Measurements from ENCODE around the gene CREBBP. TPM values are rescaled to one million over a fixed set of nuclear protein-coding genes. Genes with fewer than 3 reads are reported as not detected.
"Not testable (repeated sequence)": the region's sequence is repeated elsewhere in the genome, so short reads cannot be mapped to it uniquely, and the experiment has no call there.

The CREBBP gene
- total RNA-seq, 1 donor from 2014 or later, result 104 TPM

- DNase-seq (ENCODE audit: low spot score), result no peak
Measured at GRCh38 chr16:3715430-3715829, 165.1 kb downstream of the CREBBP start.

- not testable (repeated sequence) for DNase-seq (ENCODE audit: low spot score)
Measured at GRCh38 chr16:3714378-3714777, 166.1 kb downstream of the CREBBP start.

- no peak for DNase-seq (ENCODE audit: low spot score)
Measured at GRCh38 chr16:3713587-3714242, 166.8 kb downstream of the CREBBP start.

- no peak for DNase-seq (ENCODE audit: low spot score)
Measured at GRCh38 chr16:3712861-3713372, 167.6 kb downstream of the CREBBP start.

- DNase-seq (ENCODE audit: low spot score), result no peak
Measured at GRCh38 chr16:3706253-3707012, 174.1 kb downstream of the CREBBP start.

- DNase-seq (ENCODE audit: low spot score), result no peak
Measured at GRCh38 chr16:3702082-3702481, 178.4 kb downstream of the CREBBP start.

- no peak for DNase-seq (ENCODE audit: low spot score)
Measured at GRCh38 chr16:3701531-3701930, 179.0 kb downstream of the CREBBP start.

- no peak for DNase-seq (ENCODE audit: low spot score)
Measured at GRCh38 chr16:3698941-3699340, 181.6 kb downstream of the CREBBP start.

GRCh38 chr16:3696425-3697218 is 183.9 kb downstream of the CREBBP start:
- DNase-seq (ENCODE audit: low spot score), result no peak

GRCh38 chr16:3695610-3696369 is 184.7 kb downstream of the CREBBP start:
- DNase-seq (ENCODE audit: low spot score), result no peak

- DNase-seq (ENCODE audit: low spot score), result no peak
Measured at GRCh38 chr16:3694051-3694450, 186.5 kb downstream of the CREBBP start.

- no peak for DNase-seq (ENCODE audit: low spot score)
Measured at GRCh38 chr16:3691761-3692160, 188.8 kb downstream of the CREBBP start.

GRCh38 chr16:3690980-3691720 is 189.4 kb downstream of the CREBBP start:
- DNase-seq (ENCODE audit: low spot score), result peak; percentile 54

GRCh38 chr16:3690470-3690928 is 190.0 kb downstream of the CREBBP start:
- DNase-seq (ENCODE audit: low spot score), result peak; percentile 94

- DNase-seq (ENCODE audit: low spot score), result no peak
Measured at GRCh38 chr16:3689731-3690130, 190.8 kb downstream of the CREBBP start.

GRCh38 chr16:3687792-3688191 is 192.7 kb downstream of the CREBBP start:
- no peak for DNase-seq (ENCODE audit: low spot score)

- DNase-seq (ENCODE audit: low spot score), result no peak
Measured at GRCh38 chr16:3687021-3687420, 193.5 kb downstream of the CREBBP start.

GRCh38 chr16:3681206-3681605 is 199.3 kb downstream of the CREBBP start:
- no peak for DNase-seq (ENCODE audit: low spot score)

GRCh38 chr16:3677994-3678393 is 202.5 kb downstream of the CREBBP start:
- no peak for DNase-seq (ENCODE audit: low spot score)

GRCh38 chr16:3675601-3676130 is 204.8 kb downstream of the CREBBP start:
- no peak for DNase-seq (ENCODE audit: low spot score)

Data from ureter (tissue), 1 donor.